ENCODE measurements around the gene HBG1. TPM values are rescaled to one million over a fixed set of nuclear protein-coding genes. Genes with fewer than 3 reads are reported as not detected.

HBG1 gene
- total RNA-seq, 2 donors from 2014 or later, result 5.7 TPM; not detected in 1

DNA sequence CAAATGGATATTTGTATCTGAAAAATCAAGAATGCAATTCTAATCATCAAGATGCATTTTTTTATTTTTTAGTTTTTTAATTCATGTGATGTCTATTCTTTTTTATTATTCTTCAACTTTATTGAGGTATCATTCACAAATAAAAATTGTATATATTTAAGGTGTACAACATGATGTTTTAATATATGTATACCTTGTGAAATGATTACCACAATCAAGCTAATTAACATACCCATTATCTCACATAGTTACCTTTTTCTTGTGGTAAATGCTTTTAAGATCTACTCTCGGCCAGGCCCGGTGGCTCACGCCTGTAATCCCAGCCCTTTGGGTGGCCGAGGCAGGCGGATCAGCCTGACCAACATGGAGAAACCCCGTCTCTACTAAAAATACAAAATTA is 26.5 kb downstream of the HBG1 start:
- no peak for DNase-seq
- intact Hi-C loops (cut with DNase I), result no loop called here
- Histone ChIP-seq H3K27ac (no peak overlapping the region), H3K36me3 (no peaks in the 10 kb centered on the region), H3K4me3 (no peak overlapping the region), H3K9me3 (no peaks in the 10 kb centered on the region), H3K27me3 (no peaks in the 10 kb centered on the region), H3K4me1 (no peaks in the 10 kb centered on the region), H3K9ac (ENCODE audit: low read depth in 2 of 2, low read length in 2 of 2) (no peak overlapping the region)
- TF ChIP-seq, protein P1, sequence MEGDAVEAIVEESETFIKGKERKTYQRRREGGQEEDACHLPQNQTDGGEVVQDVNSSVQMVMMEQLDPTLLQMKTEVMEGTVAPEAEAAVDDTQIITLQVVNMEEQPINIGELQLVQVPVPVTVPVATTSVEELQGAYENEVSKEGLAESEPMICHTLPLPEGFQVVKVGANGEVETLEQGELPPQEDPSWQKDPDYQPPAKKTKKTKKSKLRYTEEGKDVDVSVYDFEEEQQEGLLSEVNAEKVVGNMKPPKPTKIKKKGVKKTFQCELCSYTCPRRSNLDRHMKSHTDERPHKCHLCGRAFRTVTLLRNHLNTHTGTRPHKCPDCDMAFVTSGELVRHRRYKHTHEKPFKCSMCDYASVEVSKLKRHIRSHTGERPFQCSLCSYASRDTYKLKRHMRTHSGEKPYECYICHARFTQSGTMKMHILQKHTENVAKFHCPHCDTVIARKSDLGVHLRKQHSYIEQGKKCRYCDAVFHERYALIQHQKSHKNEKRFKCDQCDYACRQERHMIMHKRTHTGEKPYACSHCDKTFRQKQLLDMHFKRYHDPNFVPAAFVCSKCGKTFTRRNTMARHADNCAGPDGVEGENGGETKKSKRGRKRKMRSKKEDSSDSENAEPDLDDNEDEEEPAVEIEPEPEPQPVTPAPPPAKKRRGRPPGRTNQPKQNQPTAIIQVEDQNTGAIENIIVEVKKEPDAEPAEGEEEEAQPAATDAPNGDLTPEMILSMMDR (IDR thresholded peaks at IDR 0.05), result no peak

DNA sequence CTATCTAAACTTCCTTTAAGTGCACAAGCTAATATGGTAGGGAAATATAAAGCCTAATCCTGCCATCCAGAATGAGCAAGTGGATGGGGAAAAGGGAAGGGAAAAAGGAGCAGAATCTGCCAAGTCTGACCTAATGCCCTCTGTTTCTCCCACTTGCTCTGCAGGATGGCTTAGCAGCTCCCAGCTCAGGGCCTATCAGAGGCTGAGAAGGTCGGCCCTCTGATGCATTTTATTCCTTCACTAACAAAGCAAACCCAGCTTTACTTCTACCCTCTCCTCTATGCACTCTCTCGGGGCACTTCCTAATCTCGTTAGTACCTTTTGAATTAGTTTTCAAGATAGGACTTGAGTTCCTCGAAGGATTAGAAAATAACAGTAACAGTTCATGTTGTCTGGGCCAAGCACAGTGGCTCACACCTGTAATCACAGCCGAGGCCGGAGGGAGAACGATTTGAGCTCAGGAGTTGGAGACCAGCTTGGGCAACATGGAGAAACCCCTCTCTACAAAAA is 39.2 kb downstream of the HBG1 start:
- no peaks in the 10 kb centered on the region for H3K27me3 ChIP-seq
- intact Hi-C loops (cut with DNase I), result no loop called here
- no peak overlapping the region for H3K27ac ChIP-seq
- DNase-seq, result no peak
- no peak overlapping the region for H3K9ac ChIP-seq (ENCODE audit: low read depth in 2 of 2, low read length in 2 of 2)
- TF ChIP-seq, protein P1 (IDR thresholded peaks at IDR 0.05), result no peak
- no peaks in the 10 kb centered on the region for H3K4me1 ChIP-seq
- no peak overlapping the region for H3K4me3 ChIP-seq
- no peaks in the 10 kb centered on the region for H3K36me3 ChIP-seq
- no peaks in the 10 kb centered on the region for H3K9me3 ChIP-seq

DNA sequence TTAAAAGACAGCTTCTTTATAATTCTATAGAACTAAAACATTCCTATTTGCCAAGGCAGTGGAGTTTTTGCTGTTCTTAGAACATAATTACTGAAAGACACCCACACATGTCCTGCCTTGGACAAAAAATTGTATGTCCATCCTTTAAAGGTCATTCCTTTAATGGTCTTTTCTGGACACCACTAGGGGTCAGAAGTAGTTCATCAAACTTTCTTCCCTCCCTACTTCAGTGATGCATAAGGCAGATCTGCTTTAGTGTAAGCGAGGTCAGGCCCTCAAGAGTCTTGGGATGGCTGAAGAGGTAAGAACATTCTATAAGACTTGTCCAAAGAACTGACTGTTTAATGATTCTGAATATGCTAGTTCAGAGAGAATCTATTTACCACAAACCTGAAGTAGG is 44.9 kb downstream of the HBG1 start:
- DNase-seq, result no peak
- Histone ChIP-seq H3K9me3 (no peaks in the 10 kb centered on the region), H3K36me3 (no peaks in the 10 kb centered on the region), H3K4me3 (no peak overlapping the region), H3K27me3 (no peaks in the 10 kb centered on the region), H3K27ac (no peak overlapping the region), H3K9ac (ENCODE audit: low read depth in 2 of 2, low read length in 2 of 2) (no peak overlapping the region), H3K4me1 (no peaks in the 10 kb centered on the region)
- intact Hi-C loops (cut with DNase I), result no loop called here
- TF ChIP-seq, protein P1 (IDR thresholded peaks at IDR 0.05), result no peak

DNA sequence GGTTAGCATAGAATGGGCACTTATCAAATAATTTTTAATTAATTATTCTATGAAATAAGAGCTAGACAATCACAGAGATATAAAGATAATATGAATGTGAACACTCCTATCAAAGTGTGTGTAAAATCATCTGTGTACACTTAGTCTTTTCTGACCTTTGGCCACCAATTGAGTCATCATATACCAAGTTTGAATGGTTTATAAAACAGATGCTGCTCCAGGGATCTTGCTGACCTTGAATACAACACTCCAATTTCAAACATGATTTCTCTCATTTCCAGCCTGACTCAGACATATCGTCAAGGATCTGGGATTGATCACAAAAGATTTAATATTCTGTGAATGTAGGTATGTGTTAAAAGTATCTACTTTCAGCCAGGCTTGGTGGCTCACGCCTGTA is 46.3 kb downstream of the HBG1 start:
- TF ChIP-seq, protein P1 (IDR thresholded peaks at IDR 0.05), result no peak
- Histone ChIP-seq H3K4me3 (no peak overlapping the region), H3K27ac (no peak overlapping the region), H3K9me3 (no peaks in the 10 kb centered on the region), H3K9ac (ENCODE audit: low read depth in 2 of 2, low read length in 2 of 2) (no peak overlapping the region), H3K36me3 (no peaks in the 10 kb centered on the region), H3K4me1 (no peaks in the 10 kb centered on the region), H3K27me3 (no peaks in the 10 kb centered on the region)
- no peak for DNase-seq
- intact Hi-C loops (cut with DNase I), result no loop called here

DNA sequence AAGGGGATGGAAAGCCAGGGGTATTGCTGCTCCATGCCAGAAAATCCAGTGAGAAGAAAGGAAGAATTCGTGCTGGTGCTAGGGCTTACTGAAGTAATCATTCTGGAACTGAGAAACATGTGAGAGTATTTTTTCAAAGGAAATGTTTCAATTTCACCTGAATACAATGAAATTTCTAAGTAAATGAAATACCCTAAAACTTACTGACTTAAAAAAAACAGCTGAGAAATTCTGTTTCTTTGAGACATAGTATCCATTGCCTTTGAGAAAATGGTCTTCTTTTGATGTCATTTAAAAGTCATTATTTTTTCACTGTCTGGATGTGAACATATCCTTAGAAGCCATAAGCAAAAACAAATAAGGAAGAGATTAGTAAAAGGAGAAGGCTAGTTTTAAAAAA is 49.1 kb downstream of the HBG1 start, which contains the start of gene OR51V1:
Gene OR51V1 (minus strand): TSS at position 101 of the 400 bp plus-strand sequence. CDS start 0 bp downstream, at position 101.
- Histone ChIP-seq H3K36me3 (no peaks in the 10 kb centered on the region), H3K4me1 (no peaks in the 10 kb centered on the region), H3K4me3 (no peak within 1 kb of the TSS), H3K27ac (no peak within 1 kb of the TSS), H3K9ac (ENCODE audit: low read depth in 2 of 2, low read length in 2 of 2) (no peak within 1 kb of the TSS), H3K27me3 (no peaks in the 10 kb centered on the region), H3K9me3 (no peaks in the 10 kb centered on the region)
- no peak for DNase-seq
- intact Hi-C loops (cut with DNase I), result no loop called here
- TF ChIP-seq, protein P1 (IDR thresholded peaks at IDR 0.05), result no peak

All from colonic mucosa (tissue), 4 donors.